ENCODE results near the gene EID2.

Gene EID2

GRCh38 chr19:39542206-39542605 lies 2.2 kb upstream of the EID2 start:
- no peak for DNase-seq (ENCODE audit: low read depth, low spot score)
- no peak overlapping the region for H3K4me3 ChIP-seq (ENCODE audit: low read length)

- H3K4me3 ChIP-seq (ENCODE audit: low read length), result peak overlapping the region; percentile 88
- no peak for DNase-seq (ENCODE audit: low read depth, low spot score)
These were observed 342 bp upstream of the EID2 start for GRCh38 chr19:39540333-39540673.

- peak; percentile 37 for DNase-seq (ENCODE audit: low read depth, low spot score)
- peak overlapping the region; percentile 88 for H3K4me3 ChIP-seq (ENCODE audit: low read length)
These were observed 820 bp downstream of the EID2 start for GRCh38 chr19:39539165-39539517.

GRCh38 chr19:39533791-39534190 lies 6.2 kb downstream of the EID2 start:
- no peak overlapping the region for H3K4me3 ChIP-seq (ENCODE audit: low read length)
- no peak for DNase-seq (ENCODE audit: low read depth, low spot score)

GRCh38 chr19:39533003-39533512 lies 6.9 kb downstream of the EID2 start:
- H3K4me3 ChIP-seq (ENCODE audit: low read length), result peak overlapping the region; percentile 79
- DNase-seq (ENCODE audit: low read depth, low spot score), result no peak

GRCh38 chr19:39532233-39533002 lies 7.5 kb downstream of the EID2 start, which contains the start of gene EID2B:
Gene EID2B, minus strand, starts transcription at chr19:39532852. Its CDS starts 50 bp downstream, at chr19:39532802.
- DNase-seq (ENCODE audit: low read depth, low spot score), result peak; percentile 95

GRCh38 chr19:39531834-39532232 lies 8.1 kb downstream of the EID2 start:
- DNase-seq (ENCODE audit: low read depth, low spot score), result no peak
- peak overlapping the region; percentile 79 for H3K4me3 ChIP-seq (ENCODE audit: low read length)

More at GRCh38 chr19:39532233-39533002, 7.5 kb downstream of the EID2 start, which contains the start of gene EID2B:
- peak within 1 kb of the TSS; percentile 79 for H3K4me3 ChIP-seq (ENCODE audit: low read length)

GRCh38 chr19:39525205-39525604 lies 14.8 kb downstream of the EID2 start:
- no peak for DNase-seq (ENCODE audit: low read depth, low spot score)

GRCh38 chr19:39524495-39524894 lies 15.5 kb downstream of the EID2 start:
- DNase-seq (ENCODE audit: low read depth, low spot score), result no peak
- H3K4me3 ChIP-seq (ENCODE audit: low read length), result no peak overlapping the region

More at GRCh38 chr19:39525205-39525604, 14.8 kb downstream of the EID2 start:
- no peak overlapping the region for H3K4me3 ChIP-seq (ENCODE audit: low read length)

- no peak for DNase-seq (ENCODE audit: low read depth, low spot score)
These were observed 19.1 kb downstream of the EID2 start for GRCh38 chr19:39520541-39521484.

GRCh38 chr19:39518975-39519374 lies 21.0 kb downstream of the EID2 start:
- H3K4me3 ChIP-seq (ENCODE audit: low read length), result no peak overlapping the region
- DNase-seq (ENCODE audit: low read depth, low spot score), result no peak

More at GRCh38 chr19:39520541-39521484, 19.1 kb downstream of the EID2 start:
- H3K4me3 ChIP-seq (ENCODE audit: low read length), result no peak overlapping the region

- H3K4me3 ChIP-seq (ENCODE audit: low read length), result no peak overlapping the region
- no peak for DNase-seq (ENCODE audit: low read depth, low spot score)
These were observed 21.5 kb downstream of the EID2 start for GRCh38 chr19:39518458-39518857.

- H3K4me3 ChIP-seq (ENCODE audit: low read length), result no peak overlapping the region
These were observed 22.5 kb downstream of the EID2 start for GRCh38 chr19:39517432-39517831.

GRCh38 chr19:39516270-39516669 lies 23.7 kb downstream of the EID2 start:
- H3K4me3 ChIP-seq (ENCODE audit: low read length), result no peak overlapping the region
- DNase-seq (ENCODE audit: low read depth, low spot score), result no peak

More at GRCh38 chr19:39517432-39517831, 22.5 kb downstream of the EID2 start:
- DNase-seq (ENCODE audit: low read depth, low spot score), result no peak

- no peak for DNase-seq (ENCODE audit: low read depth, low spot score)
- H3K4me3 ChIP-seq (ENCODE audit: low read length), result no peak overlapping the region
These were observed 24.3 kb downstream of the EID2 start for GRCh38 chr19:39515551-39516191.

- H3K4me3 ChIP-seq (ENCODE audit: low read length), result no peak within 1 kb of the TSS
- DNase-seq (ENCODE audit: low read depth, low spot score), result no peak
These were observed 25.0 kb downstream of the EID2 start, which contains the start of gene SELENOV for GRCh38 chr19:39514840-39515550. Gene SELENOV, plus strand, starts transcription at chr19:39515139. Its CDS starts 74 bp downstream, at chr19:39515213.

- no peak overlapping the region for H3K4me3 ChIP-seq (ENCODE audit: low read length)
- no peak for DNase-seq (ENCODE audit: low read depth, low spot score)
These were observed 27.0 kb downstream of the EID2 start for GRCh38 chr19:39512988-39513387.

- no peak for DNase-seq (ENCODE audit: low read depth, low spot score)
- no peak overlapping the region for H3K4me3 ChIP-seq (ENCODE audit: low read length)
These were observed 30.7 kb downstream of the EID2 start for GRCh38 chr19:39509233-39509632.

- no peak overlapping the region for H3K4me3 ChIP-seq (ENCODE audit: low read length)
These were observed 31.3 kb downstream of the EID2 start for GRCh38 chr19:39508629-39509028.

More at GRCh38 chr19:39508629-39509028, 31.3 kb downstream of the EID2 start:
- no peak for DNase-seq (ENCODE audit: low read depth, low spot score)
